ENCODE data around the gene NEAT1.

DNA sequence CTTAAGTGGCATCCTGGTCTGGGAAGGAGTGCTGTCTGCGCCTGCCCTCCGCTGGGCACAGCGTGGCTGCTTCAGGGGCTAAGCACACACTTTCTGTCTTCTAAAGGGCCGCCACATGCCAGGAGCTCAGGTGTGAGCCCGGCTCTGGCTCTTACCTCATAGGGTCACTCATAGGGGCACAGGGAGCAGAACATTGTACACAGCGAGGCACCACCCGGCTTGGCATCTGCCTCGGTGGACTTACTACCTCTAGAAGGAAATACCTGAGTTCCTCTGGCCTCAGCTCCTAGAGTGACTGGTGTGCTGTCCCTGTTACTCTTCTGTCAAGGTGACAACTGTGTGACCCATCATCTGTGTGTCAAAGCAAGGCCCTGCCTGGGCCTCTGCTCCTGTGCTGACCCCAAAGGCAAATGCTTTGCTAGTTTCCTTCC, 13.4 kb downstream of the NEAT1 start:
- TF ChIP-seq CTCF (IDR thresholded peaks at IDR 0.05; ENCODE audit: low read length) = no peak
- no peak for TF ChIP-seq EZH2phosphoT487 (IDR thresholded peaks at IDR 0.05; ENCODE audit: low read length)
